HFF-Myc (cell line): Measurements from ENCODE around the gene VEGFC.

Experiments
- DNase-seq: peaks from one replicate; pipeline ENCODE4 v3.0.0-alpha.2; 2011; ENCODE audit warnings: low read depth; ENCODE audit errors: extremely low read depth
- H3K4me3 ChIP-seq: replicated peaks from 2 replicates; pipeline ENCODE4 v1.5.1; 2011; ENCODE audit warnings: low read depth, mild to moderate bottlenecking, control low read depth, low read length
- CTCF ChIP-seq: IDR thresholded peaks from 2 replicates; pipeline ENCODE4 v1.5.1; 2012; ENCODE audit warnings: mild to moderate bottlenecking, low read depth, low read length, control low read depth; ENCODE audit errors: missing control alignments

VEGFC gene

GRCh38 chr4:176817204-176817603 is 24.5 kb upstream of the VEGFC start:
- no peak for TF ChIP-seq CTCF
- DNase-seq: no peak
- no peak overlapping the region for H3K4me3 ChIP-seq

DNA sequence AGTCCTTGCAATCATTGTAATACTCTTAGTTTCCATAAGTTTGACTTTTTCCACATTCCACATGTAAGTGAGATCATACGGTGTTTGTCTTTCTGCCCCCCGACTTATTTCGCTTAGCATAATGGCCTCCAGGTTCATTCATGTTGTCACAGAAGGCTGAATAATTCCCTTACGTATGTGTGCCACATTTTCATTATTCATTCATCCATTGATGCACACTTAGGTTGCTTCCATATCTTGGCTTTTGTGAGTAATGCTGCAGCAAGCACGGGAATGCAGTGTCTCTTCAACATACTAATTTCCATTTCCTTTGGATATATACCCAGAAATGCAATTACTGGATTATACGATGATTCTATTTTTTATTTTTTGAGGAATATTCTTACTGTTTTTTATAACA is 22.0 kb upstream of the VEGFC start:
- DNase-seq: no peak
- no peak for TF ChIP-seq CTCF
- no peak overlapping the region for H3K4me3 ChIP-seq

DNA sequence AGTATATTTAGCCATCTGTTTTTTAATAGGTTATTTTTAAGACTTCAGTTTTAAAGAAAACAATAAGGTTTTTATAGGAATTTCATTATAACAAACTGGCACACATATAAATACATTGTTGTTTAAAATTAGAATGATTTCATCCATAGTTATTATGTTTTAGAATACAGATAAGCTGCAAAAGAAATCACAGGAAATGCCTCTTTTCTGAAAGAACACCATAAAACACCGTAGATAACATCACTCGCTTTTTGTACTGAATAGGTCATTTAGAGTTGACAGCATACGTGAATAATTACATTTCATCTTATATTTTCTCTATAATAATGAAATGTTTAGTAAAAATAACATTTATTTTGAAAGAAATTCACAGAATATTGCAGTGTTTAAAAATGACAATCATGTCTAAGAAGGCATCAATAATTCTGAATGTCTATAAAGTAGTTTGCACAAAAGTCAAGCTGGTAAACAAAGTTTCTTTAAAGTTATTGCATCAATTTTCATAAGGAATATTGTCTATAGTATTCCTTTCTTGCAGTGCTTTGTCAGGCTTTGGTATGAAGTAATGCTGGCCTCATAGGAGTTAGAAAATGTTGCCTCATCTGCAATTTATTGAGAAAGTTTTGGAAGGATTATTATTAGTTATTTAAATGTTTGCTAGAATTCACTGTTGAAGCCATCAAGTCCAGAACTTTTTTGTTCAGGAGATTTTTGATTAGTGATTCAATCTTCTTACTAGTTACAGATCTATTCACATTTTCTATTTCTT is 17.9 kb upstream of the VEGFC start:
- no peak for TF ChIP-seq CTCF
- no peak overlapping the region for H3K4me3 ChIP-seq
- no peak for DNase-seq

GRCh38 chr4:176806778-176807375 is 14.2 kb upstream of the VEGFC start:
- no peak overlapping the region for H3K4me3 ChIP-seq
- TF ChIP-seq CTCF: no peak
- DNase-seq: no peak

DNA sequence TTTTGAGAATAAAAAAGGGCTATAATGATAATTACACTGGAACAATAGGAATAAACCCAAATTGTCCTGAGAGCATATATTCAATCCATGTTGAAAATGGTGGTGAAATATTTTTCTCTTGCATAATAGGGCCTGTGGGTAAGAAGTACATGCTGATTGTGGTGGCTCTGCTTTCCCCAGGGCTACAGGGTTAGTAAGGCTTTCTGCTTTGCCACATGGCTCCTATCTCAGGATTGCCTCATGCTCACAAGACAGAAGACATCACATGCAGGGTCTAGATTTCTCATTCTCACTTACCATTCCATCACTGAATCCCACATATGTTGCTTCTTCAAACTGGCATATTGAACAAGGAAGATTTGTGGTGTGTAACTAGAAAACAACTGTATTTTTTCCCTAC is 12.4 kb upstream of the VEGFC start:
- no peak overlapping the region for H3K4me3 ChIP-seq
- no peak for TF ChIP-seq CTCF
- no peak for DNase-seq

DNA sequence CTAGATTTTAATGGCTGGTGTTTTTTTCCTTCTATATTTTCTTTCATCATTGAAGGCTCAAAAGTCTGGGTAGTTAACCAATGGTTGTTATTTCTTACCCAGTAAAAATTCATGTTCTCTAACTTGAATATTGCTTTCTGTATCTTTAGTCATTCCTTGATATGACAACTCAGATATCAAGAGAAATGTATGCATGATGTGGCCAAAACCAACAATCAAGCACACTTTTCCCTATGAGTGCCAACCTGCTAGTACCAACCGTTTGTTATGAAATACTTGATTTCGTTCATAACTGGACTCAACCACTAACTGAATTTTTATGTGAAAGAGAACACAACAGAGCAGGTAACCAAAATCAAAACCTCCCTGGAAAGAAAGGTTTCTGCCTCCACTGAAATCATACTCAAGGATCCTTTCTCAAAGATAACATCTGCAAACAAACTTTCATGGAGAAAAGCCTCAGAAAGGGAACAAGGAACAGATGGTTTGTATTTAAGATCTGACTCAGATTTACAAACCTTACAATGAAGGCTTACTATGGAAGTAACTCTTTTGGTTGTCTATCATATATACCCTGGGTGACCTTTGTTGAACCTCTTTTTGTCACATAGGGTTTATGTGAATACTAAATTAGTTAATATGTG is 8.3 kb upstream of the VEGFC start:
- H3K4me3 ChIP-seq: no peak overlapping the region
- no peak for TF ChIP-seq CTCF
- no peak for DNase-seq
